Duodenal mucosa (tissue), 2 donors: Measurements from ENCODE around the gene CEBPA.
"Not testable (repeated sequence)": the region's sequence is repeated elsewhere in the genome, so short reads cannot be mapped to it uniquely, and the experiment has no call there.

Experiments
- H3K27ac ChIP-seq: one replicate; pipeline ENCODE4 v1.7.0; 2013; ENCODE audit warnings: low read depth, low read length
- H3K27me3 ChIP-seq, 2 donors: one replicate each; pipeline ENCODE4 v1.7.0; 2013; ENCODE audit warnings: low read length in 2 of 2, control low read depth in 1 of 2; ENCODE audit not compliant: insufficient read depth in 2 of 2, control insufficient read depth in 1 of 2
- H3K36me3 ChIP-seq, 2 donors: one replicate each; pipeline ENCODE4 v1.7.0; 2013; ENCODE audit warnings: low read length in 2 of 2, control low read depth in 1 of 2; ENCODE audit not compliant: insufficient read depth in 2 of 2, control insufficient read depth in 1 of 2
- H3K4me1 ChIP-seq, 2 donors: one replicate each; pipeline ENCODE4 v1.7.0; 2013; ENCODE audit warnings: low read length in 2 of 2, control low read depth in 1 of 2; ENCODE audit not compliant: insufficient read depth in 2 of 2, control insufficient read depth in 1 of 2
- H3K4me3 ChIP-seq, 2 donors: one replicate each; pipeline ENCODE4 v1.7.0; 2013; ENCODE audit warnings: low read length in 2 of 2, low read depth in 1 of 2
- H3K9ac ChIP-seq, 2 donors: one replicate each; pipeline ENCODE4 v1.7.0; 2013; ENCODE audit warnings: low read length in 2 of 2, low read depth in 1 of 2
- H3K9me3 ChIP-seq, 2 donors: one replicate each; pipeline ENCODE4 v1.7.0; 2013; ENCODE audit warnings: low read length in 2 of 2, control low read depth in 1 of 2; ENCODE audit not compliant: control insufficient read depth in 1 of 2

CEBPA gene

DNA sequence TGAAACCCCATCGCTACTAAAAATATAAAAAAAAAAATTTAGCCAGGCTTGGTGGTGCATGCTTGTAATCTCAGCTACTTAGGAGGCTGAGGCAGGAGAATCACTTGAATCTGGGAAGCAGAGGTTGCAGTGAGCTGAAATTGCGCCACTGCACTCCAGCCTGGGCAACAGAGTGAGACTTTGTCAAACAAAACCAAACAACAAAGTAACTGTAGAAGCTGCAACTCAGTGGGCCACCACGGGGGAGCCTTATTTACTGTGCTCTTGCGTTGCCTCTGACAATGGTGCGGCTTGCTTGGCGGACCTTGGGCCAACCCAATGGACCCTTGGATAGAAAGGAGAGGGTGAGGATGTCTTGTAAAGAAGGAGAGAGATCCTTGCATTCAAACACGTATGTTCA lies 7.3 kb downstream of the CEBPA start:
- peaks cover 49 to 64% of the 10 kb centered on the region in 2 donors for H3K4me1 ChIP-seq
- H3K9ac ChIP-seq, H3K9me3 ChIP-seq, H3K27ac ChIP-seq, H3K36me3 ChIP-seq, H3K4me3 ChIP-seq, H3K27me3 ChIP-seq: not testable (repeated sequence)

DNA sequence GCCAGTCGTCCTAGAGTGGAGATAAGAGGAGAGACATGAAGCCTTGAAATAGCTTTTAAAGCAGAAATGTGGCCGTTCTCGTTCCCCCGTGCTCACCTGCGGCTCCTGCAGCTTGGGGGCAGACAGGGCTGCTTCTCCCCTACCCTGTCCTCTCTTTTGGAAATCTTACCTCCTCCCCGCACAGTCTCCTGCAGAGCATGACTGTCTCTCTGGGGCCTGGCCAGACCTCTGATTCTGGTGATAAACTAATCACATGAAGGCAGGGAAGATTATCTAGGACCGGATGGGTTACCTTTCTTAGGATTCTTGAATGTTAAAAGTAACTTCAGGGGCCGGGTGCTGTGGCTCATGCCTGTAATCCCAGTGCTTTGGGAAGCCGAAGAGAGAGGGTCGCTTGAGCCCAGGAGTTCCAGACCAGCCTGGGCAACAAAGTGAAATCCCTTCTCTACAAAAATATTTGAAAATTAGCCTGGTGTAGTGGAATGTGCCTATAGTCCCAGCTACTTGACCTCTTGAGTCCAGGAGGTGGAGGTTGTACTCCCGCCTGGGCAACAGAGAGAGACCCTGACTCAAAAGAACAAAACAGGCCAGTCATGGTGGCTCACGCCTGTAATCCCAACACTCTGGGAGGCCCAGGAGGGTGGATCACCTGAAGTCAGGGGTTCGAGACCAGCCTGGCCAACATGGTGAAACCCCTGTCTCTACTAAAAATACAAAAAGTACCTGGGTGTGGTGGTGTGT lies 8.1 kb downstream of the CEBPA start:
- Histone ChIP-seq H3K9me3 (no peaks in the 10 kb centered on the region), H3K36me3 (peaks cover 0 to 2% of the 10 kb centered on the region in 2 donors), H3K4me3 (no peak overlapping the region), H3K27me3 (no peaks in the 10 kb centered on the region), H3K9ac (no peak overlapping the region), H3K4me1 (peaks cover 54 to 62% of the 10 kb centered on the region in 2 donors), H3K27ac (no peak overlapping the region)

DNA sequence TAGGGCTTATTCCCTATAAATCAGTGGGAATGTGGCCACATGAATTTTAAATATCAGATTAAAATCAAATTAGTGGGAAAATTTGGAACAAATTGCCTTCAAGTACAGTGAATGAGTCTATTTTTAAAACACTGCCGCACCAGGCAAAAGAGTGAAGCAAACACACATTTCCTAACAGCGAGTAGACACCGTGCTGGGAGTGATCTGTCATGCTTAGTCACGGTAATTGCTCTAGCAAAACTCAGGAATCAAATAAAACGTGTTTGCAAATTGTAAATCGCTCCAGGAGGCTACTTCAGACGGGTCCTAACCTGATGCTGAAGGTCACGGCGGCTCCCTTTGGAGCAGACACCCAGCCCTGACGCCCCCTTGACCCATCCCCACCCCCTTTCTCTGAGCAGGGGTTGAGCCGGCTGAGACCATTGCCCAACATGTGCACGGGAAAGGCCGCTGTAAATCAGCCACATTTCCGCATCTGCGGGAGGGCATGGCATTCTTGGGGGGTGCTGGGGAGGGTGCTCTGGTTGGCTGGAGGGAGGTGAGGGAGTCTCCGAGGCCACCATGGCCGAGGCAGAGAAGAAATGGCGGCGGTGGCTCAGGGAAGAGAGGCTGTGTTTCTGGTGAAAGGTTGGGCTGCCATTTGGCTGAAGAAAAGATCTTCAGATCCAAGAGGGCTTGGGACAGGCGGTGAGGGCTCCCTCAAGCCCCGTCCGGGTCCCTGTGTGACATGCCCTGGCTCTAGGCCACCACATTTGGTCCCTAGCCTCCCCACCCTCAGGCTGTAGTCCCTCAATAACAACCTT lies 8.9 kb downstream of the CEBPA start:
- no peaks in the 10 kb centered on the region for H3K36me3 ChIP-seq
- peaks cover 54 to 57% of the 10 kb centered on the region in 2 donors for H3K4me1 ChIP-seq
- H3K27me3 ChIP-seq = no peaks in the 10 kb centered on the region
- H3K9me3 ChIP-seq = peaks cover 3 to 7% of the 10 kb centered on the region in 2 donors
- H3K9ac ChIP-seq = peak overlapping the region; percentile 16 to 47
- H3K27ac ChIP-seq = no peak overlapping the region
- no peak overlapping the region for H3K4me3 ChIP-seq

DNA sequence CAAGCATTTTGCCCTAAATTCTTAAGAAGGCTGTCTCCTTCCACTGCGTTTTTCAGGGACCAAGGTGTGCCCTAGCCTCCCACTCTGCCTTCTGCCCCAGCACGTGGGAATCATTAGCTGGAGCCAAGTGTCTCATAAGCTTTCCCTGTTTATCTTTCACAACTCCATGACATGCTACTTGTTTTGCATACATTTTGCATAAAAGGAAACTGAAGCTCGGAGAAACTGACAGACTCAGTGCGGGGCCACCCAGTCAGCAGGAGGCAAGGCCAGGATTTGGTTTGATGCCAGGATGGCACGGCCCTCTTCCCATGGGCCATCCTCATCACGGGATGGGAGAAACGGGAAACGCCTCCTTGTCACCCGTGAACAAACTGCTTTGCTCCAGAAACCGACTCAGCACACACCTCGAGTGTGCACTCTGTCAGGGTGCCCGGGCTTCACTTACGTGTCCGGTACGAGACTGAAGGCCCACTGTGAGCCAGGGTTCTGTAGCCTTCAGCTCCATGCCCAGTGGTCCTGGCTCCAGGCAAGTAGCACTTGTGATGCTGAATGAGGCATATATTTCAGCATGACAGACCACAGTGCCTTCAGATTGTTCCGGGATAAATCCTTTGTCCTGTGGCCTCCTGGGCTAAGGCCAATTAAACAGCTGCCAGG lies 9.6 kb downstream of the CEBPA start:
- Histone ChIP-seq H3K27ac (no peak overlapping the region), H3K9me3 (peaks cover 6 to 11% of the 10 kb centered on the region in 2 donors), H3K9ac (peak overlapping the region; percentile 16 to 47), H3K36me3 (no peaks in the 10 kb centered on the region), H3K4me1 (peaks cover 50 to 51% of the 10 kb centered on the region in 2 donors), H3K4me3 (no peak overlapping the region), H3K27me3 (no peaks in the 10 kb centered on the region)

DNA sequence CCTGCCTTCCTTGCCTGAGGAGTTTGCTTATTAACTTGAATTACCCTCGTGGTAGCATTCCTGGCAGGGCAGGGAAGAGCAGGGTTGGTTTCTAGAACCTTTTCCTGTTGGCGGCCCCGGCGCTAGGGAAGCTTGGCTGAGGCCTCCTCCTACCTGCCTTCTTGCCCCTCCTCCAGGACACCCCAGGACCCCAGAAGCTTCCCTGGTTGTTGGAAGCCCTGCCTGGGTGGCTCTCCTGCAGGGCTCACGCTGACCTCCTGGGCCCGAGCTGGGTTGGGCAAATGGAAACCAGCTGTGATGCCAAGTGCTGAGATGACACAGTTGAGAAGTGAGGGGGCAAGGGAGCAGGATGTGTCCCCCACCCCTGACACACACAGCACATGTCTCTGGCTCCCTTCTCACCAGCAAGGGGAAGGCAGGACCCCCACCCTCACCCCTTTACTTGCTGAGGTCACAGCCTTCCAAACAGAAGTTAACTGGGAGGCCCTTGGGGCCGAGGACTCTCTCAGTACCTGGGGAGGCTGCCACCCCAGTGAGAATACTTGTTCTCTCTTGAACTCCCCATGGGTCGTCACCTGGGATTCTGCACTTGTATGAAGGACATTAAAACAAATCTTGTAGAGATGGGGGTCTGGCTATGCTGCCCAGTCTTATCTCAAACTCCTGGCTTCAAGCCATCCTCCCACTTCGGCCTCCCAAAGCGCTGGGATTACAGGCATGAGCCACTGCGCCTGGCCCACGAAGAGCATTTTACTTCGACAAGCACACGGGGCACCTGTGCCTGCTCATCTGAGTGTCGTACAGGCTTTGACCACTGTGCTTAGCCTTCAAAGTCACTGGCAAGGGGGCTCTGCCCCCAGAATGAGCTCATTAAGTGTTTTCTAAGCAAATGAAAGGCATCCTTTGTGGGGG lies 10.5 kb downstream of the CEBPA start:
- Histone ChIP-seq H3K27ac (peak overlapping the region; percentile 67), H3K4me3 (no peak overlapping the region), H3K36me3 (no peaks in the 10 kb centered on the region), H3K4me1 (peaks cover 46 to 47% of the 10 kb centered on the region in 2 donors), H3K27me3 (no peaks in the 10 kb centered on the region), H3K9me3 (peaks cover 6 to 11% of the 10 kb centered on the region in 2 donors), H3K9ac (peak overlapping the region in 1 of 2 donors; percentile 43)

DNA sequence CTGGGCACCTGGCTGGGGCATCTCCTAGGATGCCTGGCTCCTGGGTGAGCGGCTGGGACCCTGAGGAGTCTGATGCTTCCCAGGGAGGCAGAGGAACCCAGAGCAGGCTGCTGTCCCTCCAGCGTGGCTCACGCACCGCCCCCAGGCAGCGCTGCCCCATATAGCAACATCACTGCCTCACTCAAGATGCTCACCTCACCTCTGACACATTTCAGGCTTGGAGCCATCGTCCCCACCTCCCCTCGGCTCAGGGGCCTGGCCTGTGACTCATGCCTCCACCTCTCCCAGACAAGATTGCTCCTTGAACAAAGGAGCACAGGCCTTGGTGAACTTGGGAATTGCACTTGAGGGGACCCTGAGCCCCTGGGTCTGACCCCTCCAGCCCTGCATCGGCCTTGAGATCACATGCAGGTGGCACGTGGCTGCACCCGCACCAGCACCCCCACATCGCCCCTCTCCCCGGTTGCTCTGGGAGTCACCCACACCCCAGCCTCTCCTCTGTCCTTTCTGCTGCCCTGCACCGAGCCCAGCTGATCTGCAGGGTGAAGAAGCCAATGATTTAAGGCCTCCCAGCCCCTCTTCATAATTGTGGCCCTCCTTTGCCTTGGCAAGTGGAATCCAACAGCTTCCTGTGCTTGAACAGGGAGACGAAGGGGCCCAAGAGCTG lies 11.2 kb downstream of the CEBPA start:
- peak overlapping the region in 1 of 2 donors; percentile 21 for H3K4me3 ChIP-seq
- no peaks in the 10 kb centered on the region for H3K27me3 ChIP-seq
- H3K4me1 ChIP-seq = peaks cover 48 to 51% of the 10 kb centered on the region in 2 donors
- H3K27ac ChIP-seq = peak overlapping the region; percentile 67
- no peaks in the 10 kb centered on the region for H3K36me3 ChIP-seq
- H3K9ac ChIP-seq = peak overlapping the region in 1 of 2 donors; percentile 43
- peaks cover 6 to 11% of the 10 kb centered on the region in 2 donors for H3K9me3 ChIP-seq

DNA sequence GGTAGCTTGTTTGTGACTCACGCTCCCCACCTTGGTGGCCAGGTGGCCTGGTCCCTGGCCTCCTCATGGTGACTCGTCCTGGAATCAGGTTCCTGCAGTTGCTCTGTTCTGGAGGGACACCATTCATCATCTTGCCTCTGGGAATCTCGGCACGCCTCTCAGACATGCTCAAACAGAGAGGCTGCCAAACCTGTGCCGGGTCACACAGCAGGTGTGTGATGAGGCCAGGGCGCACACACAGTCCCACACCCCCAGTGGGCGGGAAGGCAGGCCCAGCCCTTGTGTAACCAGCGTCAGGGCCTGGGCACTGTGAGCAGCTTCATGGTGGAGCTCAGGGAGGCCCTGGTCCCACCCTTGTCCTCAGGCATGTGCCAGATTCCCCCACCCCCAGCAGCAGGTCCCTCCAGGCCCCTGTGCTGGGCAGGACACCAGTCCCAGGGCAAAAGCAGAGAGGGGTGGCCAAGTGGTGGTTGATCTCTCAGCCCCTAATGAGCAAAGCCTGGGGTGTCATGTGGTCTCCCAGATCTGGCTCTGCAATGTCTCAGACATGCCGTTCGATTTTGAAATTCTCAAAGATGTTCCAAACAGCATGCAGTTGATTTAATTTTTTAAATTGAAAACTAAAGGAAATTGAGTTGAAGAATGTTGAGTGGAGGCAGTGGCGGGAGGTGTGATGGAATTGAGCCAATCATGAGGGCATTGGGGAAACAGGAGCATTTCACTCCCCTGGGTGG lies 12.1 kb downstream of the CEBPA start:
- H3K27ac ChIP-seq = no peak overlapping the region
- H3K4me1 ChIP-seq = peaks cover 57 to 59% of the 10 kb centered on the region in 2 donors
- H3K9ac ChIP-seq = no peak overlapping the region
- H3K4me3 ChIP-seq = no peak overlapping the region
- H3K36me3 ChIP-seq = no peaks in the 10 kb centered on the region
- H3K9me3 ChIP-seq = peaks cover 6 to 11% of the 10 kb centered on the region in 2 donors
- no peaks in the 10 kb centered on the region for H3K27me3 ChIP-seq

DNA sequence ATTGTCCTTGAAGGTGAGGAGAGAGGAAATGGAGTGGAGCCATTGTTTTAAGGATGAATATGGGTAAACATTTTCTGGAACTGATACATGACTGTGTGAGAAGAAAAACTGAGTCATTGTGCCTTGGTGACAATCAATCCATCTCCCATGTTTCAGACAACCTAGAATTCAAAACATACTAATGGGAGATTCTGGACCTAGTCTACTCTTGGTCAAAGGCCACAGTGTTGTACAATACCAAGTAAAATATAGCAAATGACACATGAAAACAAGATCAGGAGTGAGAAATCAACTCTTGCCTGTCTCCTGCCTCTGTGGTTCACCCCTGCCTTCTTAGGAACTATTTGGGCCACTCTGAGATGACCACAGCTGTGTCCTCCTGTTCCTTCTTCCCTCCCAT lies 13.1 kb downstream of the CEBPA start:
- H3K27me3 ChIP-seq = no peaks in the 10 kb centered on the region
- H3K9me3 ChIP-seq = peaks cover 6 to 11% of the 10 kb centered on the region in 2 donors
- H3K9ac ChIP-seq = no peak overlapping the region
- H3K4me1 ChIP-seq = peaks cover 58 to 64% of the 10 kb centered on the region in 2 donors
- no peak overlapping the region for H3K4me3 ChIP-seq
- no peak overlapping the region for H3K27ac ChIP-seq
- H3K36me3 ChIP-seq = no peaks in the 10 kb centered on the region
